GM21528 (cell line): ENCODE results near the gene PGP.

Experiments used
- ATAC-seq: cut with Tn5 transposase; IDR thresholded peaks from one replicate; pipeline ENCODE4 v1.9.1; 2021; ENCODE audit warnings: mild to moderate bottlenecking, moderate library complexity; ENCODE audit not compliant: unreplicated experiment, low FRiP score

PGP gene

GRCh38 chr16:2226245-2226793 is 11.7 kb upstream of the PGP start:
- no peak for ATAC-seq

- peak; percentile 23 for ATAC-seq
These were observed 9.4 kb upstream of the PGP start for GRCh38 chr16:2223942-2224486.

- ATAC-seq = peak; percentile 91
These were observed 8.7 kb upstream of the PGP start, which contains the start of gene E4F1 for GRCh38 chr16:2223221-2223941. Gene E4F1, plus strand, starts transcription at chr16:2223591. Its CDS starts 23 bp downstream, at chr16:2223614.

- no peak for ATAC-seq
These were observed 1.7 kb upstream of the PGP start for GRCh38 chr16:2216330-2216729.

GRCh38 chr16:2213817-2214718 is 572 bp downstream of the PGP start:
- ATAC-seq = peak; percentile 4

- no peak for ATAC-seq
These were observed 2.0 kb downstream of the PGP start for GRCh38 chr16:2212362-2213324.

- ATAC-seq = no peak
These were observed 2.7 kb downstream of the PGP start for GRCh38 chr16:2211923-2212347.

- ATAC-seq = no peak
These were observed 4.0 kb downstream of the PGP start, which contains the start of gene BRICD5 for GRCh38 chr16:2210386-2211365. Gene BRICD5, minus strand, starts transcription at chr16:2210863. Its CDS starts 30 bp downstream, at chr16:2210833.

GRCh38 chr16:2210009-2210332 is 4.7 kb downstream of the PGP start:
- ATAC-seq = no peak

- no peak for ATAC-seq
These were observed 5.2 kb downstream of the PGP start for GRCh38 chr16:2209258-2210008.

- no peak for ATAC-seq
These were observed 5.9 kb downstream of the PGP start for GRCh38 chr16:2208772-2209171.

GRCh38 chr16:2208308-2208707 is 6.3 kb downstream of the PGP start:
- ATAC-seq = no peak

GRCh38 chr16:2207872-2208271 is 6.8 kb downstream of the PGP start:
- no peak for ATAC-seq

GRCh38 chr16:2206780-2207433 is 7.7 kb downstream of the PGP start:
- ATAC-seq = no peak

- no peak for ATAC-seq
These were observed 8.2 kb downstream of the PGP start for GRCh38 chr16:2206420-2206779.

GRCh38 chr16:2205967-2206313 is 8.7 kb downstream of the PGP start:
- ATAC-seq = peak; percentile 22

- peak; percentile 74 for ATAC-seq
These were observed 9.3 kb downstream of the PGP start, which contains the start of gene MLST8 for GRCh38 chr16:2205104-2205966. Gene MLST8, plus strand, starts transcription at chr16:2205454. Its CDS starts 632 bp downstream, at chr16:2206086.
